ENCODE measurements around the gene TNFAIP3. TPM values are rescaled to one million over a fixed set of nuclear protein-coding genes. Genes with fewer than 3 reads are reported as not detected.

TNFAIP3 gene
- total and polyA plus RNA-seq, 7 experiments from 2014 or later, result 66.6 to 2,915 (median 140) TPM

DNA sequence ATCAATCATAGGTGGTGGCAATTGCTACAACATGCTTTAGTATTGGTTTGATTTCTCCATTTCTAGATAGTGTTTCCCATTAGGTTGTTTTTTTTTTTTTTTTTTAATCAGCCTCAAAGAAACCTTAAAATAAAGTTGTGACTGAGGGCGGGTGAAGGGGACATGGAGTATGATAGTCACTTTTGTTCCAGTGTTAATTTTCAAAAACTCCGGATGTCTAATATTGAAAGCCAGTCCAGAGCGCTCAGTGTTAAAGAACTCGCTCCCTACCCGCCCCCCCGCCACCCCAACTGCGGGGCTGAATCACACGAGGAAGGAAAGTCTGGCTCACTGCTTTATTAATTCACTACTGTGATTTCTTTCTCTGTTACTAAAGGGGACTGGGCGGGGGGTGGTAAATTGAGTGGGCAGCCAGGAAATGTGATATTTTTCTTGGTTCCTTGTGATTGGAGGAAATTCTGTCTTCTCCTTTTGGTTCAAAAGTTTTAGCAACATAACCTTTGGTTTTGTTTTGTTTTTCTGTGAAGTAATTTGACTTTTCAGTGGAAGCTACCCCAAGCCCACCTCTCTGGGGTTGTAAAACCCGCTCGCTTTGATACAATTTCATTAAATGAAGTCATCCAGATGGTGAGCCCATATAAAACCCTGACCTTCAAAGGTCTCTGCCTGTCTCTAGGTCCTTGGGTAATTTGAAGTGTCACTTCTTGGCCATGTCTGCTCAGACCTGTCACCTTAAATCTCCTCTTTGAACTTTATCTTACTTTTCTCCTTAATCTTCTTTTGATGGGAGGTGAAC is 38.0 kb downstream of the TNFAIP3 start:
- Mint-ChIP-seq H3K4me1 (peaks cover 6 to 59% (median 26%) of the 10 kb centered on the region in 7 donors), H3K4me3 (peak overlapping the region; percentile 29 to 79 (median 62)), H3K9me3 (peaks cover 0 to 2% (median 0%) of the 10 kb centered on the region in 11 donors), H3K27me3 (peaks cover 0 to 9% (median 0%) of the 10 kb centered on the region in 5 donors), H3K36me3 (no peaks in the 10 kb centered on the region), H3K27ac (peak overlapping the region in 3 of 9 donors; percentile 10 to 91 (median 74))
- ATAC-seq, result peak; percentile 66
- no peaks in the 10 kb centered on the region for H3K36me3 ChIP-seq (ENCODE audit: control insufficient read depth in 2 of 3, insufficient read depth in 3 of 3, low read length in 3 of 3)
- CTCF ChIA-PET, result no interaction called here
- intact Hi-C loops (cut with micrococcal nuclease), result loop anchor here (1.0 to 5.0 kb wide), 7 partner anchors 22 to 202 kb away; partner anchors contain the start of gene PERP (in 1 of the 2)
- no peaks in the 10 kb centered on the region for H3K27me3 ChIP-seq (ENCODE audit: control insufficient read depth in 2 of 2, insufficient read depth in 2 of 2, low read length in 2 of 2)
- H3K4me3 ChIP-seq (ENCODE audit: low read length), result peak overlapping the region; percentile 21
- no peak overlapping the region for H3K27ac ChIP-seq (ENCODE audit: low read depth, low read length)
- DNase-seq, result peak in 1 of 9 donors; percentile 69
- H3K9me3 ChIP-seq (ENCODE audit: control insufficient read depth in 2 of 3, low read length in 3 of 3), result no peaks in the 10 kb centered on the region
- POLR2A ChIA-PET, result no interaction called here
- H3K4me1 ChIP-seq (ENCODE audit: control insufficient read depth in 2 of 2, insufficient read depth in 2 of 2, low read length in 2 of 2), result peaks cover 4 to 6% of the 10 kb centered on the region in 2 donors

- ChIA-PET POLR2A (no interaction called here), CTCF (no interaction called here)
- peaks cover 4 to 6% of the 10 kb centered on the region in 2 donors for H3K4me1 ChIP-seq (ENCODE audit: control insufficient read depth in 2 of 2, insufficient read depth in 2 of 2, low read length in 2 of 2)
- no peaks in the 10 kb centered on the region for H3K27me3 ChIP-seq (ENCODE audit: control insufficient read depth in 2 of 2, insufficient read depth in 2 of 2, low read length in 2 of 2)
- no peaks in the 10 kb centered on the region for H3K36me3 Mint-ChIP-seq
- no peak overlapping the region for H3K4me3 Mint-ChIP-seq
- H3K27ac Mint-ChIP-seq, result peak overlapping the region in 1 of 9 donors; percentile 62
- H3K9me3 Mint-ChIP-seq, result peaks cover 0 to 2% (median 0%) of the 10 kb centered on the region in 11 donors
- H3K27ac ChIP-seq (ENCODE audit: low read depth, low read length), result no peak overlapping the region
- ATAC-seq, result no peak
- H3K36me3 ChIP-seq (ENCODE audit: control insufficient read depth in 2 of 3, insufficient read depth in 3 of 3, low read length in 3 of 3), result no peaks in the 10 kb centered on the region
- DNase-seq, result no peak
- intact Hi-C loops (cut with micrococcal nuclease), result loop anchor here in 1 of 2 donors (5.0 kb wide), 1 partner anchor 201 kb away; the partner anchor contains the start of gene PERP
- peaks cover 6 to 67% (median 26%) of the 10 kb centered on the region in 7 donors for H3K4me1 Mint-ChIP-seq
- no peaks in the 10 kb centered on the region for H3K9me3 ChIP-seq (ENCODE audit: control insufficient read depth in 2 of 3, low read length in 3 of 3)
- H3K4me3 ChIP-seq (ENCODE audit: low read length), result no peak overlapping the region
- H3K27me3 Mint-ChIP-seq, result peaks cover 0 to 9% (median 0%) of the 10 kb centered on the region in 5 donors
Measured at GRCh38 chr6:137906020-137906472, 39.0 kb downstream of the TNFAIP3 start.

DNA sequence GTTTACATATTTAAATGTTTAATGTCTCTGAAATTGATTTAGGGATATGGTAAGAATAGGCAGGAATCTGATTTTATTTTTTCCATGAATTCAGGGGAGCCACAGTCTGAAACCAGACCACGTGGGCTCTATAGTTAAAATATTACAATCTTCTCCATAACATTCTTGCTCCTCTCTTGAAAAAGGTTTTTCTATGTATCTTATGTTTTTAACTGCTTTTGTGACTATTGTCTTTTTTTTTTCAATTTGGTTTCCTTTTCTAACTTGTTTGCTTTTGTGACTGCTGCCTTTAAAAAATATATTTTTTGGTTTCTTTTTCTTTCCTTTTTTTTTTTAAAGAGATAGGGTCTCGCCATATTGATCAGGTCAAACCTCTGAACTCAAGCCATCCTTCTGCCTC is 40.1 kb downstream of the TNFAIP3 start:
- Histone ChIP-seq H3K36me3 (ENCODE audit: control insufficient read depth in 2 of 3, insufficient read depth in 3 of 3, low read length in 3 of 3) (no peaks in the 10 kb centered on the region), H3K27me3 (ENCODE audit: control insufficient read depth in 2 of 2, insufficient read depth in 2 of 2, low read length in 2 of 2) (no peaks in the 10 kb centered on the region), H3K4me1 (ENCODE audit: control insufficient read depth in 2 of 2, insufficient read depth in 2 of 2, low read length in 2 of 2) (peaks cover 4 to 6% of the 10 kb centered on the region in 2 donors), H3K9me3 (ENCODE audit: control insufficient read depth in 2 of 3, low read length in 3 of 3) (no peaks in the 10 kb centered on the region), H3K4me3 (ENCODE audit: low read length) (no peak overlapping the region), H3K27ac (ENCODE audit: low read depth, low read length) (no peak overlapping the region)
- intact Hi-C loops (cut with micrococcal nuclease), result loop anchor here in 1 of 2 donors (5.0 kb wide), 1 partner anchor 200 kb away; the partner anchor contains the start of gene PERP
- Mint-ChIP-seq H3K27ac (peak overlapping the region in 2 of 9 donors; percentile 34 to 44), H3K36me3 (no peaks in the 10 kb centered on the region), H3K27me3 (peaks cover 0 to 13% (median 0%) of the 10 kb centered on the region in 5 donors), H3K4me1 (peaks cover 10 to 78% (median 28%) of the 10 kb centered on the region in 7 donors), H3K9me3 (peaks cover 0 to 1% (median 0%) of the 10 kb centered on the region in 11 donors), H3K4me3 (peak overlapping the region in 1 of 10 donors; percentile 55)
- DNase-seq (no peak), ATAC-seq (no peak)
- ChIA-PET POLR2A (no interaction called here), CTCF (no interaction called here)

- peaks cover 0 to 9% (median 0%) of the 10 kb centered on the region in 5 donors for H3K36me3 Mint-ChIP-seq
- ChIA-PET CTCF (interaction anchor here (0.6 kb wide), 1 partner anchor 189 kb away, joined by 3 read pairs; no protein-coding TSS in a partner anchor), POLR2A (no interaction called here)
- H3K4me1 ChIP-seq (ENCODE audit: control insufficient read depth in 2 of 2, insufficient read depth in 2 of 2, low read length in 2 of 2), result peaks cover 4 to 6% of the 10 kb centered on the region in 2 donors
- no peak overlapping the region for H3K27ac ChIP-seq (ENCODE audit: low read depth, low read length)
- ATAC-seq (no peak), DNase-seq (no peak)
- H3K9me3 ChIP-seq (ENCODE audit: control insufficient read depth in 2 of 3, low read length in 3 of 3), result peaks cover 0 to 4% (median 0%) of the 10 kb centered on the region in 3 experiments
- H3K27me3 Mint-ChIP-seq, result peaks cover 0 to 13% (median 0%) of the 10 kb centered on the region in 5 donors
- peak overlapping the region in 1 of 9 donors; percentile 67 for H3K27ac Mint-ChIP-seq
- H3K4me3 Mint-ChIP-seq, result peak overlapping the region in 1 of 10 donors; percentile 77
- peaks cover 0 to 12% (median 7%) of the 10 kb centered on the region in 11 donors for H3K9me3 Mint-ChIP-seq
- intact Hi-C loops (cut with micrococcal nuclease), result loop anchor here in 1 of 2 donors (5.0 kb wide), 1 partner anchor 198 kb away; the partner anchor contains the start of gene PERP
- no peak overlapping the region for H3K4me3 ChIP-seq (ENCODE audit: low read length)
- H3K4me1 Mint-ChIP-seq, result peaks cover 14 to 66% (median 30%) of the 10 kb centered on the region in 7 donors
- H3K36me3 ChIP-seq (ENCODE audit: control insufficient read depth in 2 of 3, insufficient read depth in 3 of 3, low read length in 3 of 3), result no peaks in the 10 kb centered on the region
- H3K27me3 ChIP-seq (ENCODE audit: control insufficient read depth in 2 of 2, insufficient read depth in 2 of 2, low read length in 2 of 2), result no peaks in the 10 kb centered on the region
Measured at GRCh38 chr6:137909533-137909932, 42.5 kb downstream of the TNFAIP3 start.

DNA sequence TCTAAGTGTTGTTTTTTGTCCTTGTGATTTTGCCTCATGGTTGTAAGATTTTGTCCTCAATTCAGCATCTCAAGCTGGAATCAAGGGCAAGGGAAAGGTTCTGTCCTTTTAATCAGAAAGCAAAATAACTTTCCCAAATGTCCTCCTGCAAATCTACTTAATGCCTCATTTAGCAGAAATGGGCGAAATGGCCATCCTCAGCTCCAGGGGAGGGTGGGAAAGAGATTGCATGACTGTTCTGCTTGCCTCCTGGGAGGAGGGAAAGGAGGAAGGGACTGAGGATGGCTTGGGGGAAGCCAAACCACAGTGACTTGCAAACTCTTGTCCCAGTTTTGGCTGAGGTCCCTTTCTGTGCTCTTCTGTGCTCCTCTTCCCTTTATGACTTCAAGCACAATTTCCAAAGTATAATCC is 43.4 kb downstream of the TNFAIP3 start:
- ATAC-seq (peak; percentile 52), DNase-seq (no peak)
- ChIA-PET POLR2A (interaction anchor here (1.7 to 2.3 kb wide), 2 partner anchors 10 to 43 kb away, joined by 4 read pairs; partner anchors contain the start of gene TNFAIP3), CTCF (interaction anchor here (0.6 kb wide), 1 partner anchor 16 kb away, joined by 4 read pairs; no protein-coding TSS in a partner anchor)
- peaks cover 0 to 15% (median 7%) of the 10 kb centered on the region in 11 donors for H3K9me3 Mint-ChIP-seq
- Histone ChIP-seq H3K4me3 (ENCODE audit: low read length) (no peak overlapping the region), H3K27ac (ENCODE audit: low read depth, low read length) (no peak overlapping the region), H3K4me1 (ENCODE audit: control insufficient read depth in 2 of 2, insufficient read depth in 2 of 2, low read length in 2 of 2) (peaks cover 1 to 2% of the 10 kb centered on the region in 2 donors), H3K9me3 (ENCODE audit: control insufficient read depth in 2 of 3, low read length in 3 of 3) (peaks cover 0 to 4% (median 0%) of the 10 kb centered on the region in 3 experiments), H3K27me3 (ENCODE audit: control insufficient read depth in 2 of 2, insufficient read depth in 2 of 2, low read length in 2 of 2) (no peaks in the 10 kb centered on the region), H3K36me3 (ENCODE audit: control insufficient read depth in 2 of 3, insufficient read depth in 3 of 3, low read length in 3 of 3) (no peaks in the 10 kb centered on the region)
- intact Hi-C loops (cut with micrococcal nuclease), result loop anchor here in 1 of 2 donors (2.0 kb wide), 1 partner anchor 16 kb away; no protein-coding TSS in a partner anchor
- peaks cover 13 to 58% (median 25%) of the 10 kb centered on the region in 7 donors for H3K4me1 Mint-ChIP-seq
- peaks cover 0 to 11% (median 0%) of the 10 kb centered on the region in 5 donors for H3K36me3 Mint-ChIP-seq
- no peak overlapping the region for H3K4me3 Mint-ChIP-seq
- peaks cover 0 to 13% (median 0%) of the 10 kb centered on the region in 5 donors for H3K27me3 Mint-ChIP-seq
- H3K27ac Mint-ChIP-seq, result peak overlapping the region in 1 of 9 donors; percentile 10

DNA sequence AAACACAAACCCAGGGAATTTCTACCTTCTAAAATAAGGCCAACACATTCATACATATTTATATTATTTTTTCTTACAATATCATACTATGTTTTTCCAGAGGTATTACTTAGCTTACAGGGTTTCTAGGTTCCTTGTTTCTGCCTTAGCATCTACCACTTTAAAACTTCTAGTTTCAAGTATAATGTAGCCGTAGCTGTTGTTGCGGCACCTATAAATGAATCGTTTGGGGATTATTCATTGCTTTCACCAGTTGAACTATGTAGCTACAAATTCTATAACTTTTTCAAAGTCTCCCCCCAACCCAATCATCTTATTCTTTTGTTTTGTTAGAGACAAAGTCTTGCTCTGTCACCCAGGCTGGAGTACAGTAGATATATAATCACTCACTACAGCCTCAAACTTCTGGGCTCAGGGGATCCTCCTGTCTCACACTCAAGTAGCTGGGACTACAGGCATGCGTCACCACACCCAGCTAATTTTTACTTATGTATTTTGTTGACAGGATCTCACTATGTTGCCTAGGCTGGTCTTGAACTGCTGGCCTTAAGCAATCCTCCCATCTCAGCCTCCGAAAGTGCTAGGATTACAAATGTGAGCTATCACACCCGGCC is 43.9 kb downstream of the TNFAIP3 start:
- H3K27me3 Mint-ChIP-seq, result peaks cover 0 to 13% (median 0%) of the 10 kb centered on the region in 5 donors
- POLR2A ChIA-PET, result interaction anchor here (0.6 to 2.3 kb wide), 3 partner anchors 11 to 87 kb away, joined by 3 to 4 read pairs (median 4); partner anchors contain the start of gene TNFAIP3

More for the DNA sequence above, 43.9 kb downstream of the TNFAIP3 start:
- H3K27me3 ChIP-seq (ENCODE audit: control insufficient read depth in 2 of 2, insufficient read depth in 2 of 2, low read length in 2 of 2), result no peaks in the 10 kb centered on the region
- Mint-ChIP-seq H3K4me1 (peaks cover 11 to 55% (median 22%) of the 10 kb centered on the region in 7 donors), H3K4me3 (no peak overlapping the region), H3K27ac (peak overlapping the region in 1 of 9 donors; percentile 10), H3K36me3 (peaks cover 0 to 14% (median 0%) of the 10 kb centered on the region in 5 donors), H3K9me3 (peaks cover 0 to 18% (median 7%) of the 10 kb centered on the region in 11 donors)
- intact Hi-C loops (cut with micrococcal nuclease), result loop anchor here in 1 of 2 donors (2.0 kb wide), 1 partner anchor 16 kb away; no protein-coding TSS in a partner anchor
- CTCF ChIA-PET, result no interaction called here
- no peaks in the 10 kb centered on the region for H3K4me1 ChIP-seq (ENCODE audit: control insufficient read depth in 2 of 2, insufficient read depth in 2 of 2, low read length in 2 of 2)
- H3K9me3 ChIP-seq (ENCODE audit: control insufficient read depth in 2 of 3, low read length in 3 of 3), result peaks cover 0 to 4% (median 0%) of the 10 kb centered on the region in 3 experiments
- no peaks in the 10 kb centered on the region for H3K36me3 ChIP-seq (ENCODE audit: control insufficient read depth in 2 of 3, insufficient read depth in 3 of 3, low read length in 3 of 3)
- no peak for ATAC-seq
- DNase-seq, result no peak
- H3K4me3 ChIP-seq (ENCODE audit: low read length), result no peak overlapping the region
- no peak overlapping the region for H3K27ac ChIP-seq (ENCODE audit: low read depth, low read length)

All from naive thymus-derived CD4-positive, alpha-beta T cell (primary cell).